ENCODE results near the gene ARL2. TPM values are rescaled to one million over a fixed set of nuclear protein-coding genes. Genes with fewer than 3 reads are reported as not detected.
"Not testable (repeated sequence)": the region's sequence is repeated elsewhere in the genome, so short reads cannot be mapped to it uniquely, and the experiment has no call there.

The ARL2 gene
- total RNA-seq, 1 experiment from 2014 or later = 107 TPM

- H3K9me2 ChIP-seq (replicated peaks; ENCODE audit: low read length) = no peaks in the 10 kb centered on the region
- peaks cover 5% of the 10 kb centered on the region for H3K4me1 ChIP-seq (ENCODE audit: insufficient read depth, low read length)
- no peaks in the 10 kb centered on the region for H4K20me1 ChIP-seq (ENCODE audit: low read length)
- no peak overlapping the region for H3K9ac ChIP-seq (ENCODE audit: low read length)
- no peaks in the 10 kb centered on the region for H3F3A ChIP-seq (ENCODE audit: low read length, unreplicated experiment)
- peaks cover 7% of the 10 kb centered on the region for H3K79me2 ChIP-seq (ENCODE audit: low read length)
- TF ChIP-seq EZH2 (IDR thresholded peaks at IDR 0.05; ENCODE audit: low read length, unreplicated experiment) (no peak), CTCF (conservative IDR thresholded peaks at IDR 0.05; ENCODE audit: low read depth, low read length) (no peak), EZH2phosphoT487 (IDR thresholded peaks at IDR 0.05; ENCODE audit: borderline replicate concordance, low read length) (no peak)
- H3K27me3 ChIP-seq (ENCODE audit: low read length) = no peaks in the 10 kb centered on the region
- POLR2A ChIA-PET (ENCODE audit: unreplicated experiment) = no interaction called here
- ATAC-seq (no peak), DNase-seq (no peak)
- intact Hi-C loops (cut with micrococcal nuclease) = no loop called here
- no peaks in the 10 kb centered on the region for H3K9me3 ChIP-seq (ENCODE audit: low read length)
- no peak overlapping the region for H3K4me2 ChIP-seq (ENCODE audit: low read length)
- no peak overlapping the region for H3K4me3 ChIP-seq (ENCODE audit: low read length)
- H3K36me3 ChIP-seq (ENCODE audit: low read depth, low read length) = no peaks in the 10 kb centered on the region
- no peak overlapping the region for H2AFZ ChIP-seq (ENCODE audit: low read length)
- CTCF ChIA-PET = no interaction called here
- BruUV-seq (replicated peaks) = no TSS peak
- no peak overlapping the region for H3K27ac ChIP-seq (ENCODE audit: low read length)
Measured at GRCh38 chr11:65019824-65020223, 5.9 kb downstream of the ARL2 start.

DNA sequence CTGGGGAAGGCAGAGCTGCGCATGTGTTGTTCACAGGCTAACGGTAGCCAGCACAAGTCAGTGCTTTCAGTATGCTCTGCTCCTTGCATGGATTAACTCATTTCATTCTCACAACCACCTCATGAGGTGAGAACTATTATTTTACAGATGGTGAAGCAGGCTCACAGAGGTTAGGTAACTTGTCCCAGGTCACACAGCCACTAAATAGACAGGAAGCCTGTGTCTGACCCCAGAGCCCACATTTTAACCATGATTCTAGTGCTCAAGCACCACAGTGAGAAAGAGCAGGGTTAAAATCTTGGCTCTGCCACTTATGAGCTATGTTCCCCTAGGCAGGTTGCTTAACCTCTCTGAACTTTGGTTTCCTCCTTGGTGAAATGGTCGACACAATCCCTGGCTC, 7.0 kb downstream of the ARL2 start:
- TF ChIP-seq EZH2 (IDR thresholded peaks at IDR 0.05; ENCODE audit: low read length, unreplicated experiment) = no peak
- ATAC-seq = no peak
- no peaks in the 10 kb centered on the region for H3F3A ChIP-seq (ENCODE audit: low read length, unreplicated experiment)
- no TSS peak for BruUV-seq (replicated peaks)
- H3K4me1 ChIP-seq (ENCODE audit: insufficient read depth, low read length) = no peaks in the 10 kb centered on the region; the same call in 1 of the 2 replicates
- no peak overlapping the region for H3K27ac ChIP-seq (ENCODE audit: low read length)
- no peak for DNase-seq
- ChIA-PET CTCF (no interaction called here), POLR2A (ENCODE audit: unreplicated experiment) (no interaction called here)
- H3K9me3 ChIP-seq (ENCODE audit: low read length) = no peaks in the 10 kb centered on the region
- H3K27me3 ChIP-seq (ENCODE audit: low read length) = no peaks in the 10 kb centered on the region
- no peak overlapping the region for H3K4me2 ChIP-seq (ENCODE audit: low read length)
- no peak overlapping the region for H3K9ac ChIP-seq (ENCODE audit: low read length)
- H4K20me1 ChIP-seq (ENCODE audit: low read length) = no peaks in the 10 kb centered on the region
- H3K4me3 ChIP-seq (ENCODE audit: low read length) = no peak overlapping the region
- H2AFZ ChIP-seq (ENCODE audit: low read length) = no peak overlapping the region
- no peaks in the 10 kb centered on the region for H3K9me2 ChIP-seq (replicated peaks; ENCODE audit: low read length)
- intact Hi-C loops (cut with micrococcal nuclease) = no loop called here
- no peaks in the 10 kb centered on the region for H3K36me3 ChIP-seq (ENCODE audit: low read depth, low read length)
- no peaks in the 10 kb centered on the region for H3K79me2 ChIP-seq (ENCODE audit: low read length)

GRCh38 chr11:65021509-65021908, 7.5 kb downstream of the ARL2 start:
- H2AFZ ChIP-seq (ENCODE audit: low read length) = no peak overlapping the region

GRCh38 chr11:65023502-65023901, 9.5 kb downstream of the ARL2 start:
- DNase-seq; ATAC-seq; H4K20me1 ChIP-seq (ENCODE audit: low read length); H3K9me2 ChIP-seq (replicated peaks; ENCODE audit: low read length); H3K27ac ChIP-seq (ENCODE audit: low read length); H2AFZ ChIP-seq (ENCODE audit: low read length); intact Hi-C loops (cut with micrococcal nuclease); H3K4me2 ChIP-seq (ENCODE audit: low read length); BruUV-seq (replicated peaks); H3K9ac ChIP-seq (ENCODE audit: low read length); H3F3A ChIP-seq (ENCODE audit: low read length, unreplicated experiment); H3K4me1 ChIP-seq (ENCODE audit: insufficient read depth, low read length); H3K27me3 ChIP-seq (ENCODE audit: low read length); CTCF ChIA-PET; H3K9me3 ChIP-seq (ENCODE audit: low read length); H3K4me3 ChIP-seq (ENCODE audit: low read length); POLR2A ChIA-PET (ENCODE audit: unreplicated experiment); H3K36me3 ChIP-seq (ENCODE audit: low read depth, low read length); H3K79me2 ChIP-seq (ENCODE audit: low read length): not testable (repeated sequence)

More at GRCh38 chr11:65021509-65021908, 7.5 kb downstream of the ARL2 start:
- Histone ChIP-seq H3K9me2 (replicated peaks; ENCODE audit: low read length) (no peaks in the 10 kb centered on the region), H3K4me2 (ENCODE audit: low read length) (no peak overlapping the region), H3K9me3 (ENCODE audit: low read length) (no peaks in the 10 kb centered on the region), H4K20me1 (ENCODE audit: low read length) (no peaks in the 10 kb centered on the region), H3F3A (ENCODE audit: low read length, unreplicated experiment) (no peaks in the 10 kb centered on the region), H3K4me3 (ENCODE audit: low read length) (no peak overlapping the region), H3K27ac (ENCODE audit: low read length) (no peak overlapping the region), H3K4me1 (ENCODE audit: insufficient read depth, low read length) (no peaks in the 10 kb centered on the region; the same call in 1 of the 2 replicates), H3K36me3 (ENCODE audit: low read depth, low read length) (no peaks in the 10 kb centered on the region), H3K79me2 (ENCODE audit: low read length) (no peaks in the 10 kb centered on the region), H3K27me3 (ENCODE audit: low read length) (no peaks in the 10 kb centered on the region), H3K9ac (ENCODE audit: low read length) (no peak overlapping the region)
- POLR2A ChIA-PET (ENCODE audit: unreplicated experiment) = no interaction called here
- DNase-seq (no peak), ATAC-seq (no peak)
- intact Hi-C loops (cut with micrococcal nuclease) = no loop called here
- BruUV-seq (replicated peaks) = no TSS peak
- CTCF ChIA-PET = interaction anchor here (1.1 kb wide), 1 partner anchor 173 kb away, joined by 3 read pairs; no protein-coding TSS in a partner anchor
- TF ChIP-seq EZH2phosphoT487 (IDR thresholded peaks at IDR 0.05; ENCODE audit: borderline replicate concordance, low read length) = no peak
- no peak for TF ChIP-seq CTCF (conservative IDR thresholded peaks at IDR 0.05; ENCODE audit: low read depth, low read length)
- TF ChIP-seq EZH2 (IDR thresholded peaks at IDR 0.05; ENCODE audit: low read length, unreplicated experiment) = no peak

Data from PC-3 (cell line).